Measurements from ENCODE around the gene DDAH1.

The DDAH1 gene

DNA sequence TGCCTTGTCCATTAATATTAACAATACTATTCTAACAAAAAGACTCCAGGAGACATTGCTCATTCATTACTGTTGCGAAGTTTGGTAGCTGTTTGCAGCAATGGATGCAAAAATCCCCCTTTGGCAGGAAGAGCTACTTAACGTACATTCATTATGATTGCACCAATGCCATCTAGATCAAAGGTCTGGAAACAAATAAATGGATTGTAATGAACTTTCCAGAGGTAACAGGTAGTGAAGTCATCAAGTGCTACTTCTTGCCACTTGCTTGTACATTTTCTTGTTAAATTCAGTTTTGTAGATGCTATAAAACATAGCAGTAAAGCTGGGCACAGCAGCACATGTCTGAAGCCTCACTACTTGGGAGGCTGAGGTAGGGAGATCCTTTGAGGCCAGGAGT, 93.9 kb downstream of the DDAH1 start:
- H3K9me3 ChIP-seq (ENCODE audit: control insufficient read depth, insufficient read depth, low read length), result no peaks in the 10 kb centered on the region
- no peaks in the 10 kb centered on the region for H4K20me1 ChIP-seq (ENCODE audit: control insufficient read depth, insufficient read depth, low read depth, low read length)
- H3K27me3 ChIP-seq (ENCODE audit: control insufficient read depth, low read length), result no peaks in the 10 kb centered on the region
- TF ChIP-seq, protein P1, sequence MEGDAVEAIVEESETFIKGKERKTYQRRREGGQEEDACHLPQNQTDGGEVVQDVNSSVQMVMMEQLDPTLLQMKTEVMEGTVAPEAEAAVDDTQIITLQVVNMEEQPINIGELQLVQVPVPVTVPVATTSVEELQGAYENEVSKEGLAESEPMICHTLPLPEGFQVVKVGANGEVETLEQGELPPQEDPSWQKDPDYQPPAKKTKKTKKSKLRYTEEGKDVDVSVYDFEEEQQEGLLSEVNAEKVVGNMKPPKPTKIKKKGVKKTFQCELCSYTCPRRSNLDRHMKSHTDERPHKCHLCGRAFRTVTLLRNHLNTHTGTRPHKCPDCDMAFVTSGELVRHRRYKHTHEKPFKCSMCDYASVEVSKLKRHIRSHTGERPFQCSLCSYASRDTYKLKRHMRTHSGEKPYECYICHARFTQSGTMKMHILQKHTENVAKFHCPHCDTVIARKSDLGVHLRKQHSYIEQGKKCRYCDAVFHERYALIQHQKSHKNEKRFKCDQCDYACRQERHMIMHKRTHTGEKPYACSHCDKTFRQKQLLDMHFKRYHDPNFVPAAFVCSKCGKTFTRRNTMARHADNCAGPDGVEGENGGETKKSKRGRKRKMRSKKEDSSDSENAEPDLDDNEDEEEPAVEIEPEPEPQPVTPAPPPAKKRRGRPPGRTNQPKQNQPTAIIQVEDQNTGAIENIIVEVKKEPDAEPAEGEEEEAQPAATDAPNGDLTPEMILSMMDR (IDR thresholded peaks at IDR 0.05; ENCODE audit: low read depth, low read length, poor library complexity, severe bottlenecking), result no peak
- no peak for TF ChIP-seq EZH2phosphoT487 (IDR thresholded peaks at IDR 0.05; ENCODE audit: borderline replicate concordance, low read length)
- no peaks in the 10 kb centered on the region for H3K36me3 ChIP-seq (ENCODE audit: control insufficient read depth, low read length)
- H3K4me3 ChIP-seq (ENCODE audit: low read length), result no peak overlapping the region
- no peaks in the 10 kb centered on the region for H3F3A ChIP-seq (ENCODE audit: control insufficient read depth, insufficient read depth)
- no peak overlapping the region for H3K4me2 ChIP-seq (ENCODE audit: low read length)
- no peaks in the 10 kb centered on the region for H3K9me2 ChIP-seq (replicated peaks; ENCODE audit: control insufficient read depth, low read length)
- no peak overlapping the region for H3K27ac ChIP-seq (ENCODE audit: low read depth, low read length)
- H3K4me1 ChIP-seq (ENCODE audit: control insufficient read depth, low read length), result no peaks in the 10 kb centered on the region
- H3K79me2 ChIP-seq (ENCODE audit: control insufficient read depth, low read length), result no peaks in the 10 kb centered on the region

DNA sequence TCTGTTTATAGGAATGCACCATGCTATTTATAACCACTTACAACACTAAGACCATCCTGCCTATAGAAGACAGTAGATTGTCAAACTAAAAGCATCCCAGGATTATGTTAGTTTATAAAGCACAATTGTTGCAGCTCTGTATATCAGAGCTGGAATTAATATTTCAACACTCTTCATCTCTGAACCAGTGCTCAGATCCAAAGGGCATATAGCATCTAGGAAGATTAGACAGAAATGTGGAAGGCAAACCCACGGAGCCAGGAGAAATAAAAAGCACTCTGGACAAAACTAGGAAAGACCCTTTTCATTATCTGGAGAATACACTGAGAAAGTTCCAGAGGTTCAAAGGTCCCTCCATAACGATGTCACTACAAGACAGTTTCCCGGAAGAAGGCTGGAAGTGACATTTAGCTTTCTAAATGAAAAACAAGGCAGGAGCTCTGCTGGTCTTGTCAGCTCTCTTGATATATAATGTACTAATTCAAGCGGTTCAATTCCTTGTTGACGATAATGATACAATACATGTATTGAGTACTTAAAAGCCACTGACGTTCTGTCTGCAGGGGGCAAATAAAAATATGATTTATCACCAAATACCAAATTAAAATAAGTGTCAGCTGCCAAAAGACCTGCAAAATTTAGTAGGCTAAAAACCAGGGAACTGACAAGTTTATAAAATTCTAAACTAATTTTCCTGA, 96.7 kb downstream of the DDAH1 start:
- Histone ChIP-seq H3K27ac (ENCODE audit: low read depth, low read length) (no peak overlapping the region), H3K4me2 (ENCODE audit: low read length) (no peak overlapping the region), H3F3A (ENCODE audit: control insufficient read depth, insufficient read depth) (no peaks in the 10 kb centered on the region), H3K36me3 (ENCODE audit: control insufficient read depth, low read length) (no peaks in the 10 kb centered on the region), H3K4me1 (ENCODE audit: control insufficient read depth, low read length) (no peaks in the 10 kb centered on the region), H3K9me3 (ENCODE audit: control insufficient read depth, insufficient read depth, low read length) (no peaks in the 10 kb centered on the region), H3K9me2 (replicated peaks; ENCODE audit: control insufficient read depth, low read length) (no peaks in the 10 kb centered on the region), H3K27me3 (ENCODE audit: control insufficient read depth, low read length) (no peaks in the 10 kb centered on the region), H4K20me1 (ENCODE audit: control insufficient read depth, insufficient read depth, low read depth, low read length) (no peaks in the 10 kb centered on the region), H3K4me3 (ENCODE audit: low read length) (no peak overlapping the region), H3K79me2 (ENCODE audit: control insufficient read depth, low read length) (no peaks in the 10 kb centered on the region)
- no peak for TF ChIP-seq EZH2phosphoT487 (IDR thresholded peaks at IDR 0.05; ENCODE audit: borderline replicate concordance, low read length)
- TF ChIP-seq, protein P1 (IDR thresholded peaks at IDR 0.05; ENCODE audit: low read depth, low read length, poor library complexity, severe bottlenecking), result no peak

DNA sequence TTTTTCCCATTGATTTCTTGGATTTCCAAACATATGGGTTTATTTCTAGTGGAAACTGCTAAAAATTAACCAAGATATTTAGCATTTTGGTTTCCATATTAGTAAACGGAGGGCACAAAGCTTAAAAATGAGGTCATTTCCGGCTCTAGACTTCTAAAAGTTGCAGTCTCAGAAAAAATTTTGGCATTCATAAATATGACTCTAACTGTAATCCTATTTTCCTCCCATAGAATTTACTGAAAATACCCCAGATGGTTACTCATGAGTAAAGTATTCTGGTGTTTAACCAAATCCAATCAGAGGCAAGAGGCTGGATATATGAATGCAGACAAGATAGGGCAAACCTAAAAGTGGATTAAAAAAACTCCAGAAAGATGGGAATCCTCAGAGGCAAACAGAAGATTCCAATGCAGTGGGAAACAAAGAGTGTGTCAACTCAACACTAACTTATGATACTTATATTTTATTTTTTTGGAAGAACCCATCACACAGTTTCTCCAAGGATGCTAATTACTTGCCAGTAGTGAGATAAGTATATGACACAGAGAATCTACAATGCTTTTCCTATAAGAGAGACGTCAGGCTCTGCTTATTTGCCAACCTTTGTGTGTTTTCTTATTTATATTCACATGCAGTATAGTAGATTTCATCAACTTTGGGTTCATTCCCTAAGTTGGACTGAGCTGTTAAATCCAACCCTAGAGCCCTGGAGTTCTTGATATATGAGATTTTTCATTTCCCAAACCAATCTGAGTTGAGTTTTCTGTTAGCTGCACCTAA, 98.4 kb downstream of the DDAH1 start:
- Histone ChIP-seq H3F3A (ENCODE audit: control insufficient read depth, insufficient read depth) (no peaks in the 10 kb centered on the region), H3K4me2 (ENCODE audit: low read length) (no peak overlapping the region), H3K9me3 (ENCODE audit: control insufficient read depth, insufficient read depth, low read length) (no peaks in the 10 kb centered on the region), H3K9me2 (replicated peaks; ENCODE audit: control insufficient read depth, low read length) (no peaks in the 10 kb centered on the region), H3K27ac (ENCODE audit: low read depth, low read length) (no peak overlapping the region), H4K20me1 (ENCODE audit: control insufficient read depth, insufficient read depth, low read depth, low read length) (no peaks in the 10 kb centered on the region), H3K27me3 (ENCODE audit: control insufficient read depth, low read length) (no peaks in the 10 kb centered on the region), H3K79me2 (ENCODE audit: control insufficient read depth, low read length) (no peaks in the 10 kb centered on the region), H3K4me1 (ENCODE audit: control insufficient read depth, low read length) (no peaks in the 10 kb centered on the region), H3K4me3 (ENCODE audit: low read length) (no peak overlapping the region), H3K36me3 (ENCODE audit: control insufficient read depth, low read length) (no peaks in the 10 kb centered on the region)
- no peak for TF ChIP-seq EZH2phosphoT487 (IDR thresholded peaks at IDR 0.05; ENCODE audit: borderline replicate concordance, low read length)
- TF ChIP-seq, protein P1 (IDR thresholded peaks at IDR 0.05; ENCODE audit: low read depth, low read length, poor library complexity, severe bottlenecking), result no peak
